HG03442 (cell line): ENCODE results near the gene ACTR1B.
"Not testable (repeated sequence)": the region's sequence is repeated elsewhere in the genome, so short reads cannot be mapped to it uniquely, and the experiment has no call there.

Experiments
- ATAC-seq: cut with Tn5 transposase; IDR thresholded peaks from one replicate; pipeline ENCODE4 v1.9.1; 2021; ENCODE audit warnings: mild to moderate bottlenecking, moderate library complexity; ENCODE audit not compliant: unreplicated experiment

Gene ACTR1B

GRCh38 chr2:97691166-97691565, 27.3 kb upstream of the ACTR1B start:
- no peak for ATAC-seq

- peak; percentile 63 for ATAC-seq
Observed at GRCh38 chr2:97688062-97688827, 24.4 kb upstream of the ACTR1B start.

- not testable (repeated sequence) for ATAC-seq
Observed at GRCh38 chr2:97687235-97687634, 23.4 kb upstream of the ACTR1B start.

GRCh38 chr2:97678298-97678697, 14.5 kb upstream of the ACTR1B start:
- no peak for ATAC-seq

GRCh38 chr2:97677480-97677879, 13.6 kb upstream of the ACTR1B start:
- no peak for ATAC-seq

- no peak for ATAC-seq
Observed at GRCh38 chr2:97676620-97677019, 12.8 kb upstream of the ACTR1B start.

GRCh38 chr2:97675430-97676113, 11.7 kb upstream of the ACTR1B start:
- no peak for ATAC-seq

GRCh38 chr2:97673915-97674283, 10.1 kb upstream of the ACTR1B start:
- ATAC-seq: peak; percentile 57

GRCh38 chr2:97673182-97673914, 9.5 kb upstream of the ACTR1B start:
- no peak for ATAC-seq

- ATAC-seq: not testable (repeated sequence)
Observed at GRCh38 chr2:97672606-97673140, 8.8 kb upstream of the ACTR1B start.

- ATAC-seq: no peak
Observed at GRCh38 chr2:97671526-97671925, 7.7 kb upstream of the ACTR1B start.

- no peak for ATAC-seq
Observed at GRCh38 chr2:97670471-97670870, 6.6 kb upstream of the ACTR1B start.

- ATAC-seq: no peak
Observed at GRCh38 chr2:97669448-97669847, 5.6 kb upstream of the ACTR1B start, which contains the start of gene C2orf92. Gene C2orf92 (plus strand): TSS chr2:97669713. CDS start chr2:97669789, 76 bp downstream.

- ATAC-seq: no peak
Observed at GRCh38 chr2:97664636-97664970, 759 bp upstream of the ACTR1B start.

- ATAC-seq: no peak
Observed at GRCh38 chr2:97663626-97663961, 250 bp downstream of the ACTR1B start.

GRCh38 chr2:97662895-97663625, 784 bp downstream of the ACTR1B start:
- ATAC-seq: peak; percentile 31

- peak; percentile 30 for ATAC-seq
Observed at GRCh38 chr2:97662386-97662894, 1.4 kb downstream of the ACTR1B start.

GRCh38 chr2:97661927-97662326, 1.9 kb downstream of the ACTR1B start:
- no peak for ATAC-seq

- ATAC-seq: no peak
Observed at GRCh38 chr2:97660775-97661389, 3.0 kb downstream of the ACTR1B start.

- no peak for ATAC-seq
Observed at GRCh38 chr2:97660044-97660774, 3.6 kb downstream of the ACTR1B start.
